ENCODE measurements around the gene FGFRL1.
"Not testable (repeated sequence)": the region's sequence is repeated elsewhere in the genome, so short reads cannot be mapped to it uniquely, and the experiment has no call there.

Gene FGFRL1

GRCh38 chr4:973431-974397, 37.7 kb upstream of the FGFRL1 start, which contains the start of gene DGKQ:
Gene DGKQ, minus strand, starts transcription at chr4:973569. Its CDS starts 87 bp downstream, at chr4:973482.
- peak; percentile 79 for DNase-seq (ENCODE audit: low read depth)

GRCh38 chr4:974668-975067, 36.8 kb upstream of the FGFRL1 start:
- DNase-seq (ENCODE audit: low read depth), result no peak

- DNase-seq (ENCODE audit: low read depth), result not testable (repeated sequence)
Measured at GRCh38 chr4:976016-976415, 35.4 kb upstream of the FGFRL1 start.

GRCh38 chr4:978957-979701, 32.3 kb upstream of the FGFRL1 start:
- no peak for DNase-seq (ENCODE audit: low read depth)

- DNase-seq (ENCODE audit: low read depth), result no peak
Measured at GRCh38 chr4:982291-982690, 29.1 kb upstream of the FGFRL1 start.

GRCh38 chr4:982814-983213, 28.6 kb upstream of the FGFRL1 start:
- DNase-seq (ENCODE audit: low read depth), result no peak

GRCh38 chr4:984336-985054, 26.9 kb upstream of the FGFRL1 start:
- DNase-seq (ENCODE audit: low read depth), result no peak

GRCh38 chr4:985123-985830, 26.1 kb upstream of the FGFRL1 start:
- peak; percentile 53 for DNase-seq (ENCODE audit: low read depth)

GRCh38 chr4:986428-986878, 25.0 kb upstream of the FGFRL1 start:
- DNase-seq (ENCODE audit: low read depth), result no peak

GRCh38 chr4:986879-987623, 24.4 kb upstream of the FGFRL1 start, which contains the start of gene IDUA:
Gene IDUA, plus strand, starts transcription at chr4:987044. Its CDS starts 41 bp downstream, at chr4:987085.
- DNase-seq (ENCODE audit: low read depth), result peak; percentile 80

GRCh38 chr4:987624-988513, 23.6 kb upstream of the FGFRL1 start:
- no peak for DNase-seq (ENCODE audit: low read depth)

- DNase-seq (ENCODE audit: low read depth), result no peak
Measured at GRCh38 chr4:988726-989721, 22.4 kb upstream of the FGFRL1 start.

GRCh38 chr4:989722-990471, 21.5 kb upstream of the FGFRL1 start:
- no peak for DNase-seq (ENCODE audit: low read depth)

- DNase-seq (ENCODE audit: low read depth), result no peak
Measured at GRCh38 chr4:990746-991367, 20.6 kb upstream of the FGFRL1 start.

GRCh38 chr4:991451-992296, 19.8 kb upstream of the FGFRL1 start:
- no peak for DNase-seq (ENCODE audit: low read depth)

Data from T-helper 22 cell (primary cell).